CD4-positive, alpha-beta T cell treated with Interleukin-4 for 1 hour (primary cell): ENCODE results near the gene PRICKLE1.

Experiments used
- DNase-seq, 2 donors: peaks; one replicate each; pipeline ENCODE4 v3.0.0-alpha.2; 2020 to 2022

Gene PRICKLE1

GRCh38 chr12:42486407-42486806 is 103.1 kb downstream of the PRICKLE1 start:
- DNase-seq, result no peak

GRCh38 chr12:42485823-42486222 is 103.7 kb downstream of the PRICKLE1 start:
- no peak for DNase-seq

- DNase-seq, result no peak
These were observed 104.5 kb downstream of the PRICKLE1 start for GRCh38 chr12:42484996-42485395.

GRCh38 chr12:42483521-42483790 is 106.1 kb downstream of the PRICKLE1 start:
- DNase-seq, result peak in 1 of 2 donors; percentile 18

GRCh38 chr12:42482748-42483520 is 106.6 kb downstream of the PRICKLE1 start:
- peak; percentile 21 to 55 for DNase-seq

GRCh38 chr12:42482041-42482747 is 107.4 kb downstream of the PRICKLE1 start:
- no peak for DNase-seq

GRCh38 chr12:42481368-42481767 is 108.2 kb downstream of the PRICKLE1 start:
- no peak for DNase-seq

GRCh38 chr12:42477941-42478340 is 111.6 kb downstream of the PRICKLE1 start:
- no peak for DNase-seq

GRCh38 chr12:42475106-42475505 is 114.4 kb downstream of the PRICKLE1 start:
- no peak for DNase-seq

- DNase-seq, result no peak
These were observed 115.2 kb downstream of the PRICKLE1 start for GRCh38 chr12:42474391-42474790.

- no peak for DNase-seq
These were observed 116.0 kb downstream of the PRICKLE1 start for GRCh38 chr12:42473561-42473960.

- DNase-seq, result no peak
These were observed 116.4 kb downstream of the PRICKLE1 start for GRCh38 chr12:42473130-42473529.

GRCh38 chr12:42472376-42472775 is 117.2 kb downstream of the PRICKLE1 start:
- DNase-seq, result no peak

- peak in 1 of 2 donors; percentile 59 for DNase-seq
These were observed 120.0 kb downstream of the PRICKLE1 start for GRCh38 chr12:42469355-42470175.

GRCh38 chr12:42468921-42469320 is 120.6 kb downstream of the PRICKLE1 start:
- DNase-seq, result no peak

- no peak for DNase-seq
These were observed 121.2 kb downstream of the PRICKLE1 start for GRCh38 chr12:42468341-42468821.

- no peak for DNase-seq
These were observed 125.9 kb downstream of the PRICKLE1 start for GRCh38 chr12:42463671-42464070.

GRCh38 chr12:42462486-42462885 is 127.1 kb downstream of the PRICKLE1 start:
- DNase-seq, result no peak

GRCh38 chr12:42459336-42459847 is 130.2 kb downstream of the PRICKLE1 start:
- DNase-seq, result no peak

GRCh38 chr12:42458575-42458974 is 131.0 kb downstream of the PRICKLE1 start:
- no peak for DNase-seq

- no peak for DNase-seq
These were observed 139.3 kb downstream of the PRICKLE1 start for GRCh38 chr12:42450248-42450647.

- DNase-seq, result no peak
These were observed 140.7 kb downstream of the PRICKLE1 start for GRCh38 chr12:42448841-42449240.

GRCh38 chr12:42447371-42447786 is 142.2 kb downstream of the PRICKLE1 start:
- DNase-seq, result no peak
